8988T (cell line): ENCODE data around the gene ZNF816.
"Not testable (repeated sequence)": the region's sequence is repeated elsewhere in the genome, so short reads cannot be mapped to it uniquely, and the experiment has no call there.

ENCODE experiments used
- DNase-seq: peaks from one replicate; pipeline ENCODE4 v3.0.0; 2011

The ZNF816 gene

GRCh38 chr19:52962394-52963246 lies at the start of gene ZNF816:
TSS of gene ZNF816 (minus strand) at chr19:52962881. CDS start at chr19:52956089, 6,792 bp downstream.
- peak; percentile 69 for DNase-seq

GRCh38 chr19:53012006-53012405 lies 49.3 kb upstream of the ZNF816 start:
- DNase-seq, result no peak

- DNase-seq, result no peak
These were observed 47.8 kb upstream of the ZNF816 start for GRCh38 chr19:53010494-53010893.

GRCh38 chr19:53008061-53008778 lies 45.5 kb upstream of the ZNF816 start:
- no peak for DNase-seq

GRCh38 chr19:53007606-53008005 lies 44.9 kb upstream of the ZNF816 start:
- DNase-seq, result no peak

GRCh38 chr19:53007200-53007599 lies 44.5 kb upstream of the ZNF816 start:
- DNase-seq, result no peak

- no peak for DNase-seq
These were observed 41.6 kb upstream of the ZNF816 start for GRCh38 chr19:53004242-53004641.

- no peak for DNase-seq
These were observed 39.8 kb upstream of the ZNF816 start for GRCh38 chr19:53002479-53002878.

GRCh38 chr19:52997975-52998374 lies 35.3 kb upstream of the ZNF816 start:
- DNase-seq, result no peak

- DNase-seq, result no peak
These were observed 33.0 kb upstream of the ZNF816 start for GRCh38 chr19:52995711-52996110.

GRCh38 chr19:52993342-52994178 lies 30.9 kb upstream of the ZNF816 start:
- peak; percentile 31 for DNase-seq

GRCh38 chr19:52992109-52993004 lies 29.7 kb upstream of the ZNF816 start:
- DNase-seq, result no peak

- DNase-seq, result no peak
These were observed 28.8 kb upstream of the ZNF816 start for GRCh38 chr19:52991484-52991883.

GRCh38 chr19:52990759-52991418 lies 28.2 kb upstream of the ZNF816 start:
- DNase-seq, result no peak

GRCh38 chr19:52988506-52988905 lies 25.8 kb upstream of the ZNF816 start:
- no peak for DNase-seq

GRCh38 chr19:52987221-52987620 lies 24.5 kb upstream of the ZNF816 start:
- DNase-seq, result no peak

GRCh38 chr19:52983167-52983566 lies 20.5 kb upstream of the ZNF816 start:
- DNase-seq, result not testable (repeated sequence)

GRCh38 chr19:52981329-52981728 lies 18.6 kb upstream of the ZNF816 start:
- no peak for DNase-seq

GRCh38 chr19:52967772-52968171 lies 5.1 kb upstream of the ZNF816 start:
- DNase-seq, result no peak

GRCh38 chr19:52963247-52963618 lies 552 bp upstream of the ZNF816 start:
- DNase-seq, result no peak

GRCh38 chr19:52961981-52962380 lies 700 bp downstream of the ZNF816 start:
- DNase-seq, result no peak
